Activated gamma-delta T cell treated with Interleukin-2 at 50 U/mL for 16 hours (primary cell): ENCODE results near the gene LUC7L2.
"Not testable (repeated sequence)": the region's sequence is repeated elsewhere in the genome, so short reads cannot be mapped to it uniquely, and the experiment has no call there.

Experiments
- DNase-seq: peaks from one replicate; pipeline ENCODE4 v3.0.0-alpha.2; 2020

The LUC7L2 gene

DNA sequence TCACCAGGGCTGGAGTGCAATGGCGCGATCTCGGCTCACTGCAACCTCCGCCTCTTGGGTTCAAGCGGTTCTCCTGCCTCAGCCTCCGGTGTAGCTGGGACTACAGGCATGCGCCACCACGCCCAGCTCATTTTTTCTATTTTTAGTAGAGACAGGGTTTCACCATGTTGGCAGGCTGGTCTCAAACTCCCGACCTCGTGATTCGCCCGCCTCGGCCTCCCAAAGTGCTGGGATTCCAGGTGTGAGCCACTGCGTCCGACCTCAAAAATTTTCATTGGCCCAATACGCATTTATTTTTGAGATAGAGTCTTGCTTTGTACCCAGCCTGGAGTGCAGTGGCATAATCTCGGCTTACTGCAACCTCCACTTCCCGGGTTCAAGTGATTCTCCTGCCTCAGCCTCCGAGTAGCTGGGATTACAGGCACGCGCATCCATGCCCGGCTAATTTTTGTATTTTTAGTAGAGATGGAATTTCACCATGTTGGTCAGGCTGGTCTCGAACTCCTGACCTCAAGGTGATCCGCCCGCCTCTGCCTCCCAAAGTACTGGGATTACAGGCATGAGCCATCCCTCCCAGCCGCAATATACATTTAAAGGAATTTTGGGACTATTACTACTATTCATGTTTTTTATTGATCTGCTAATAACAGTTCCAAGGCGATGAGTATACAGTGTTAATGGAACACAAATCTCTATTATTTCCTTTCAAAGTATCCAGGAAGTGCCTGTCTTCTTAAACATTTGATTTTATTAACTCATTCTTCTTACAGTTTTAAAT lies 1.8 kb upstream of the LUC7L2 start:
- DNase-seq = not testable (repeated sequence)

DNA sequence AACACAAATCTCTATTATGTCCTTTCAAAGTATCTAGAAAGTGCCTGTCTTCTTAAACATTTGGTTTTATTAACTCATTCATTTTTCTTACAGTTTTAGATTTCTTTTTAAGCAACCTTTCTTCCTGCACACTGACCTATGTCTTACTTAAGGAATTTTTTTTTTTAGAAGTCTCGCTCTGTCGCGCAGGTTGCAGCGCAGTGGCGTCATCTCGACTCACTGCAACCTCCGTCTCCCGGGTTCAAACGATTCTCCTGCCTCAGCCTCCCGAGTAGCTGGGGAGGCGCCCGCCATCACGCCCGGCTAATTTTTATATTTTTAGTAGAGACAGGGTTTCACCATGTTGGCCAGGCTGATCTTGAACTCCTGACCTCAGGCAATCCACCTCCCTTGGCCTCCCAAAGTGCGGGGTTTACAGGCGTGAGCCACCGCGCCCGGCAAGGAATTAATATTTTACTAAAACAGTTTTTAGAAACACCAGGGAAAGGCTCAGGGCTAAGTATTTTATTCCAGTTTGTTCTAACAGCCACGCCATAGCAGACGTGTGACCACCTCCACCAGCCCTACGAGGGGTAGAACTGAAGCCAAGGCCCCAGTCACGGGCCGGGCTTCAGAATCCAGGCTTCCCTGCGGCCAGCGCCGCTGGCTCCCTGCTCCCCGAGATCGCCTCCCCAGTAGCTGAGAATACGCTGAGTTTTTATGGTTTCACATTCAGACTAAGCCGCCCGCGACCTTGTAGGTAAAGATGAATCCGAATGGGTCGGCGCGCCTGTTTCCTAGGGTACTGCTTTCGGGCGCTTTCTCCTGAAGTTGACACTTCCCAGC lies 941 bp upstream of the LUC7L2 start:
- no peak for DNase-seq

DNA sequence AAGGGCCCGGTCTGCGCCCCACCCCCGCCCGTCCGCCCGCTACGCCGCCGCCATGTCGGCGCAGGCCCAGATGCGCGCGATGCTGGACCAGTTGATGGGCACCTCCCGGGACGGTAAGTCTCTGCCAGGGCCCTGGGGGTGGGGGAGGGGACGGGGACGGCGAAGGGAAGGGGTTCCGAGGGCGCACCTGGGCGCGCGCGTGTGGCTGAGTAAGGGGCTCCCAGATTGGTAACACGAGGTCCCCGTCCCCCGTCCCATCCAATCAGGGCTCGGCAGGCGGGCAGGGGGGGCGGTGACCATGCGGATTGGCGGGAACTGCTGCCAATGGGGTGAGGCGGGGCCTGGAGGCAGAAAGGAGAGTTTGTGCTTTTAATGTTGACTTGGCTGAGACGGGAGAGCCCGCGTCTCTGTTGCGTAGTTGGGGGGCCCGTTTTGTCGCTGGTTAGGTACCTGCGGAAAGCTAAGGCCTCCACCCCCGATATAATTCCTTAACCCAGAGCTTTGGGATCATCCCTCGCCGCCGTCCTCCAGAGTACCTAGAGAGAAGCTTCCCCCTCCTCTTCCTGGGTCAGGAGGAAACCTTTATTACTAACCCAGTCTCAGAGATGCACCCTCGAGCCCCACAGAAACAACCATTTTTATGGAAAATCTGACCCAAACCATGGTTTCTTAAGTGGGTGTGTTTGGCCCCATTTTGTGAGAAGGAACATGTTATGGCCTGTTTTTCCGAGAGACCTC lies 685 bp downstream of the LUC7L2 start:
- DNase-seq = peak; percentile 97

DNA sequence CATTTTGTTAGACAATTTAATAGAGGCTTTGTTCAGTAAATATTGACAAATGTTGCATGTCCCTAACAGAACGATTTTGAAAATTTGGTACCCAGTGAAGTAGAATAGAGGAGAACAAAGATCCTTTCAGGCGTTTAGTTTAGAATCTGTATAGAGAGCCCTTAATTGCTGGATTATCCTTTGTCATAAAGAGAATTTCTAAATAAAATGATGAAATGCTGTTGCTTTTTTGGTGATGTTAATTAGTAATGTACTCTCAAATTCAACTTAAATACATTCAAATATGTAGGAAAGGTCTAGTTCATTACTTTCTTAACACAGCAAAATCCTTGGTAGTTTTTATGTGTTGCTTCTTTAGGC lies 1.2 kb downstream of the LUC7L2 start:
- no peak for DNase-seq

DNA sequence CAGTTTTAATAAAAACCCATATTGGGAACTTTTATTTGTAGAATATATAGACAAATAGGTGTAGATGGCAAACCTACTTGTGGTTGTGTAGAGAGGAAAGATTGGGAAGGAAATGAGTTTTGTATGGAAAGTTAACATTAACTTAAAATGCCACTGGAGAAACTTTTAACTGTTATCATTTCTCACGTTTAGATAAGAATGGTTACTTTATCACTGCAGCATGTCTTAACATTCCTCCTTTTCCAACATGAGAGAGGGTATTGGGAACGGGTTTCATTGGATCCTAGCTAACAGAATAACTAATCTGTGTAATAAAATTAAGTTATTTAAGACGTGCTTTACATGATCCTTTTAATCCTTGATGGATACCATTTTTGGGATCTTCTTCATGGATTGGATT lies 1.8 kb downstream of the LUC7L2 start:
- no peak for DNase-seq

DNA sequence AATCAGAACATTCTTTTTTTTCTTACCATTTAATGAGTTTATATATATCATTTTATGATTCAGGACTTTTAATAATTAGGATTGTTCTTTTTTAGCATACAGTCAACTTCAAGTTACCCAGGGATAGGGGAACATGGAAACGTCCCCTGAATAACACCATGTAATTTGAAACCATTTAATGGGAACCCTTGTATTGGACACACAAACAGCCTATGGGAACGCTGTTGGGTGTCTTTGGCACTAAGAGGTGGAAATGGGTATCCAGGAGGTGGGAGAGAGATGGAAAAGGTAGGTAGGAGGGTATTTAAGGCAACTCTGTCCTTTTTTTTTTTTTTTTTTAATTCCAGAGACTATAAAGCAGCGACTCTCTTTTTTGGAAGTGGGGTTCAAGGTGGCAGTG lies 2.6 kb downstream of the LUC7L2 start:
- DNase-seq = no peak

DNA sequence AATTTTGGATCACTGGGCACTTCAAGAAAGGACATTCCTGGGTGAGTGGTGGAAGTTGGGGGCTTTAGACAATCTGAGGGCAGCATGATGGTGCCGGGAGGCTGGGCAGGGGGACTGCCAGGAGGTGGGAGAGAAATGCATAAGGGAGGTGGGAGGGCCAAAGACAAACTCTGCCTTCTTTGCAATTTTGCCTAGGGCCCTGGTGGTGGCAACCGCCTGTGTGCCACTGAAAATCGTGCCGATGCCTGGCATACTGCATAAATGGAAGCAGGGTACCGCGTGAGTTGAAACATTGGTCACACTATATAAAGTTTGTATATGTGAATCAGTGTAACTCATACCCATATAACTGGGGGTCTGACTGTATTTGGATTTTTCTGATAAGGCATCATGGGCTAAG lies 3.3 kb downstream of the LUC7L2 start:
- no peak for DNase-seq

DNA sequence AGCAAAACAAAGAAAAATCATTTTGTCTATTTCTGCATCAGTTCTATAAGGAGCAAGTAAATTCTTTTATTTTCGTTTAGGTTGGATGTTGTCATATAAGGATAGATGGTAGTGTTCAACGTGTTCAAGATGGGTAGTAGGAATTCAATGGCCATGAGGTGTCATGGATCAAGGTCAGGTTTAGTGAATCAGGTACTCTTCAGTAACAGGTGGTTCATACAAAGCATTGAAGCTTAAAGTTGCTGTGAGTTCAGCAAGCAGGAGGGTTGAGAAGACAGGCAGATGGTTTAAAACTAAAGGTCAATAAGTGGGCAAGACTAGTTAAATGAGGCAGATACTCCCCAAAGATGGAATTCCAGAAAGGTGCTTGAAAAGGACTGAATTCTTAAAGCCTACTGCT lies 5.6 kb downstream of the LUC7L2 start:
- DNase-seq = no peak

DNA sequence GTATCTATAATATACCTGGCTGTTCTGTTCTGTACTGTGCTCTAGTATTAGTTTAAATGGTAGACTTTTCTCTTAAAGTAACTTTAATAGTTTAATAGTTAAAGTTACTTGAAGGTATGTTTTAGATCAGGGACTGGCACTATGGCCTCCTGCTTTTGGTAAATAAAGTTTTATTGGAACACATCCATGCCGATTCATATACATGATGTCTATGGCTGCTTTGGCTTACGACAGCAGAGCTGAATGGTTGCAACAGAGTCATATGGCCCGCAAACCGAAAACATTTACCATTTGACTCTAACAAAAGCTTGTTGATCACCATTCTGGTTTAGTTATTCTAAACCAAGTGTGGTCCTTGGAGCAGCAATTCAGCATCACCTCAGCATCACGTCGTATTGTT lies 6.7 kb downstream of the LUC7L2 start:
- no peak for DNase-seq

DNA sequence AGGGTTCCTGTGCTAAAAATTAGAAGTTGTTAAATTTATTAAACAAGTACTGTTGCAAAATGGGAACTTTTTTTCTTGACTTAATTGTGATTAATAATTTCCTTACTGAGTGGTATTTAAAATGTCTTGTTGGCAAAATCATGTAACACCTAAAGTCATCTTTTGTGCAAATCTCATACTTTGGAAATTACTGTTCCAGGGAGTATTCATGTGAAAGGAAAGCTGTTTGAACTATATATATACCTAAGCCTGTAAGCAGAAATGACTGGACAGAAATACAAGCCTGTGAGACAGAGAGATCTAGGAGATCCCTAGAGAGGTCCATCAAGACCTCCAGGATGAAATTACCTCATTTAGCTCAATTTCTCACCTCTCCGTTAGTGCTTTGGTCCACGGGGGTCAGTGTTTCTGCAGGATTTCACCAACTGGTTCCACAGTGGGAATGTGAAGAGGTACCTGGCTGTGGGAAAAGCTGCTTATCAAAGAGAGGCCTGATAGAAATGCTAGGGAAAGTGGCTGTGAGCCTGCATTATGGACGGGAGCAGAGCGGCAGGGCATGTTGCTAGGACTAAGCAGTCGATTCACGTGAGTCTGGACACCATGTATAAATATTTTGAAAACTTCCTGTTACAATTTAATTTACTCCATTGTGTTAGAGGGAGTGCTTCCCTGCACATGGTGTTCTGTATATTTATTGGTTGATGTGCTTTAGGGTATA lies 7.9 kb downstream of the LUC7L2 start:
- DNase-seq = no peak

DNA sequence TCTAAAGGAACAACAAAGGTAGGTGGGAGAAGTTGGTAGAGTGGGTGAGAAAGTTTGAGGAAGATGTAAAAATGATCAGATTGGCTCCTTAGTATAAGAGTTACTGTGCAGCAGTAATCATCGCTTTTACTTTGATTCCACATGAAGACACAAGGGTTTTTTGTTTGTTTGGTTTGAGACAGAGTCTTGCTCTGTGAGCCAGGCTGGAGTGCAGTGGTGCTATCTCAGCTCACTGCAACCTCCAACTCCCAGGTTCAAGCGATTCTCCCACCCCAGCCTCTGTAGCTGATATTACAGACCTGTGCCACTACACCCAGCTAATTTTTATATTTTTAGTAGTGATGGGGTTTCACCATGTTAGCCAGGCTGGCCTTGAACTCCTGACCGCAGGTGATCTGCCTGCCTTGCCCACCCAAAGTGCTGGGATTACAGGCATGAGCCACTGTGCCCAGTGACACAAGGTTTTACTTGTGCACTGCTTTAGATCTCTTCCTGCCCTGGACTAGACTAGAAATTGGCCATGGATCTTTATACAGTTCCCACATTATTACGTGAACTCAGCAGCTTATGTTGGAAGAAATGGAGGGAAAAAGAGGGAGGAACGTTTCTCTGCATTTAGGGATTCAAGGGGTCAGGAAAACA lies 10.7 kb downstream of the LUC7L2 start:
- no peak for DNase-seq

DNA sequence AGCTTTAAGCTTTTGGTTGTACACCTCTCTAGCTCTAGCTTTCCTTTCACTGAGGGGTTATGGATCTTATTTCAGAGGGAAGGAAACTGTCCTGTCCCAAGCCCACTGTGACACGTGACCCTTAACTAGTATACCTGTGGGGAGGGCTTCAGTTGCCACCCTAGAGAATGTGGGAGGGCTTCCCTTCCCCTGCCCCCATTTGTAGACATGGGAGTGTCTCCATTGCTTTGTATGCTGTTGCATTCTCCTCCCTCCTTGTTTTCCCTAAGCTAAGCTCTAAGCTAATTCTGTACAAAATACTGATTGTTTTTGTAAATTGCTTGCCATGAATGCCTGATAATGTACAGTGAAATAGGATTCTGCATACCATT lies 11.2 kb downstream of the LUC7L2 start:
- no peak for DNase-seq

DNA sequence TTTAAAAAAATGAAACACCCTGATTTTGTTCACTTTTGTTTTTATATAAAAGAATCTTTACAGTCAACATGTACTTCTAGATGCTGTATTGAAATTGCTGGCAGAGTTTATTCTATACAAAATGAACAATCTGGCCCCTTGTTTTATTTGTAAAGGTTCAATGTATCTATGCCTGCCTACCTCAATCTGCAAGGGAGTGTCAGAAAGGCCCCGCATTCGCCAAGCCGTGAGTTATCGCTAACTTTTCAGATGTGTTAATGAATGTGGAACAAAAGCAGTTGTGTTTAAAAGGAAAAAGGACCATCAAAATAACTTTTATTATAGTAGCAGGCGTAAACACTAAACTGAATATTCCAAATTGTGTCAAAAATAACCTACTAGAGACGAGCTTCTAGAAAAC lies 14.6 kb downstream of the LUC7L2 start:
- DNase-seq = no peak

DNA sequence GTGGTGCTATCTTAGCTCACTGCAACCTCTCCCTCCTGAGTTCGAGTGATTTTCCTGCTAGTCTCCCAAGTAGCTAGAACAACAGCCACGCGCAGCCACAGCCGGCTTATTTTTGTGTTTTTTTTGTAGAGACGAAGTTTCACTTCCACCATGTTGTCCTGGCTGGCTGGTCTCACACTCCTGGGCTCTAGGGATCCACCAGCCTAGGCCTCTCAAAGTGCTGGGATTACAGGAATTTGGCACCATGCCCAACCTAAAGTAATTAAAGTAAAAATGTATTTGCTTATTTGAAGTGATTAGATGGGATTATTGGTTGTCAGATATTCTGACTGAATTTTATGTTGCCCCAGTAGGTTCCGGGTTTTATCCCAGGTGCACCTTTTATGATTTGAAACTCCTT lies 22.7 kb downstream of the LUC7L2 start:
- no peak for DNase-seq

DNA sequence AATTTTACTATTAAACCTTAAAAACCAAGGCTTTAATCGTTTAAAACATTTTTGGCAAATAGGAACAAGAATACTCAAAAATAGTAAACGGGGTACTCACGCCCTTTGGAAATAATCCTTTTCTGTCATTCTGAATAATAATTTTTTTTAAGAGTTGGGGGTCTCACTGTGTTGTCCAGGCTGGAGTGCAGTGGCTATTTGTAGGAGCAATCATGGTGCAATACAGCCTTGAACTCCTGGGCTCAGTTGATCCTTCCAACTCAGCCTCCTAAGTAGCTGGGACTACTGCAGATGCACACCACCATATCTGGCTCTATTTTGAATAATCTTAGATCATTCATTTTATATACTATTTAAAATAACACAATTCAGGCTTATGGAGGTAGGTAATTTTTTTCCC lies 24.9 kb downstream of the LUC7L2 start:
- no peak for DNase-seq

DNA sequence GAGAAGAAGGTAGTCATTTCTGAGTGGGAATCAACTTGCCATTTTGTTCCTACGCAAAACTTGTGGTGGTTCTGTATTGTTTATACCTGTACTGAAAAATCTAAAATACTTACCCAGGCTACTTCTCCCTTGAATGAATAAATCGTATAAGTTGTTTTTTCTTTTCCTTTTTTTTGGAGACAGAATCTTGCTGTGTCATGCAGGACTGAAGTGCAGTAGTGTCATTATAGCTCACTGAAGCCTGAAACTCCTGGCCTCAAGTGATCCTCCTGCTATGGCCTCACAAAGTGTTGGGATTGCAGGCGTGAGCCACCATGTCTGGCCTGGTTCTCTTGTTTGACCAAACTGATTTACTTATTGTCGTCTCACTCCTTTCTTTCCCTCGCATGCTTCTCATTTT lies 27.9 kb downstream of the LUC7L2 start:
- no peak for DNase-seq

DNA sequence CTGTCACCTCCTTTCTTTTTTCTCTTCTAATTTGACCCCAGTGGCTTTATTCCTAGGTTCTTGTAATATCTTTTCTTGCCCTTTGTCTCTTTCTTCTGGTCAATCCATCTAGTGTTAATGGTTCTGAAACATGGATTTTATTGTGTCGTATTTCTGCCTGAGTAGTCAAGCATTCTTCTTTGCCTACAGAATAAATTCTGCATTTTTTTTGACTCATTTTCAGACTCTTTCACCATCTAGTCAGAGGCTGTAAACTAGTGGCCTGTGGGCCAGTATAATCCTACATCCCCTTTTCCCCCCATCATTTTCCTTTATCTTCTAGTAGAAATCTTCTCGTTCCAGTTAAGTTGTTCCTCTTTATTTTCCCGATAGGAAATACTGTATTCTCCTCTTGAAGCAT lies 29.4 kb downstream of the LUC7L2 start:
- DNase-seq = no peak

DNA sequence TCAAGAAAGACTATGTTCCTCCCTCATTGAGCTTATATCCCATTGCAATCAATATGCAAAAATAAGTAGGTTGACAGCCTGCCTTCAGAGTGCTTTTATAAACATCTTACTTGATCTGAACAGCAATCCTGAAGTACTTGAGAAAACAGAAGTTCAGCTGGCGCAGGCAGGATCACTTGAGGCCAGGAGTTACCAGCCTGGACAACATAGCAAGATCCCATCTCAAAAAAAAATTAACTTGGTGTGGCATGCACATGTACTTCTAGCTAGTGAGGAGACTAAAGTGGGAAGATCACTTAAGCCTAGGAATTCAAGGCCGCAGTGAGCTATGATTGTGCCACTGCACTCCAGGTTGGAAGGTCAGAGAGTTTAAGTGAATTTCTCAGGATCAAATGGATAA lies 30.1 kb downstream of the LUC7L2 start:
- no peak for DNase-seq

DNA sequence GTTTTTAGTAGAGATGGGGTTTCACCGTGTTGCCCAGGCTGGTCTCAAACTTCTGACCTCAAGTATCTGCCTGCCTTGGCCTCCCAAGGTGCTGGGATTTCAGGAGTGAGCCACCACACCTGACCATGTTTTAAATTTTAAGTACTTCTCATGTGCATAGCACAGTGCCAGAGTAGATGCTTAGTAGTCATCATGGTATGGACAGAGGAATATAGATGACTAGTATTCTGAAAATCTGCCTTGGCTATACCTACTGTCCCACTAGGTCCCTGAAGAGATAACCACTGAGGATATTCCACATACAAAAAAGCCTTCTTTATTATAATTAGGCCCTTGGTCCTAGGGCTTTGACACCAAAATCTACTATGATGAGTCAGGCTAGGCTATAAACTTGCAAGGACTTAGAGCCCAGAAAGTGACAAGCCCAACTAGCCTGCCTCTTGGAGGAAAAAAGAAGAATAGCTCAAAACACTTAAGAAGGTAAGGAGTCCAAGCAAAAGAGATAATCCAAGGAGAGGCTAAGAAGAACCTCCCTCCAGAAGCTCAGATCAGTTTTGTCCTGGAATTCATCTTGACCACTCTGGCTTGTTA lies 34.0 kb downstream of the LUC7L2 start:
- no peak for DNase-seq

DNA sequence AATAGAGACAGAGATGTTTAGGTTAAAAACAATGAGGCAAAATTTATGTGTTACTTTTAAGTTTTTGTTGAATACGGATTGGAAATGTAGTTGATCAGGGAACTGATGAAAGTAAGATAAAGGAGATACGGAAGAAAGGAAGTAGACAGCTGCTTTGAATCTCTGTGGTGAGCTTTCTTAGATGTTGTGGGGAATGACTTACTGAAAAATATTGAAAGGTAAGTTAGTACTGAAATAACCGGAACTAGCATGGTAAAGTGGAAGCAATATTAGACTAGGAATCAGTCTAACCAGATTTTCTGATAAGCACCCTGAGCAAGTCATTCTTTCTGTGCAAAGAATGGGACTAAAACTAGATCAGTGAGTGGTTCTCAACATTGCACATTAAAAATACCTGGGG lies 34.8 kb downstream of the LUC7L2 start:
- DNase-seq = no peak

DNA sequence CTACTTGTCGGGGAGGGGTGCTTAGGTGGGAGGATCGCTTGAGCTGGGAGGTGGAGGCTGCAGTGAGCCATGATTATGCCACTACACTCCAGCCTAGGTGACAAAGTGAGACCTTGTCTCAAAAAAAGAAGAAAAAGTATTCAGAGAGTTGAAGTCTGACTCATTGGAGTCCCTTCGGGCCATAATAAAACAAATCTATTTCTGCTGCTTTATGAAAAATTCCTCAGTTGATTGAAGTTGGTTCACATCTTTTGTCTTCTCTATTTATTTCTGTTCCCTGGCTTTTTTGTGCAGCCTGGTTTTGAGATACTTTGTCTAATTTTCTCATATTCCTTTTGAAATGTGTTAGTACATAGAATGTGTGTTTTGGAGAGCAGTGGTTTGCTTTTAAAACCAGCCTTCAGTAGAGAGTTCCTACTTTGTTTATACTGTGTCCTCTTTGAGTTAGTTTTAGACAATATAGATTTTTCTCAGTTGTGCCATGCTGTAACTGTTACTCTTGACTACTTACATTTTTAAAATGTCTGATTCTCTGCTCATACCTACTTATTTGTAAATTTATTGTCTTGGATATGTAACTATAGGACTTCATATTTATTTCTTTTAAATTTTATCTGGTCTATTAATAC lies 36.7 kb downstream of the LUC7L2 start:
- DNase-seq = no peak

DNA sequence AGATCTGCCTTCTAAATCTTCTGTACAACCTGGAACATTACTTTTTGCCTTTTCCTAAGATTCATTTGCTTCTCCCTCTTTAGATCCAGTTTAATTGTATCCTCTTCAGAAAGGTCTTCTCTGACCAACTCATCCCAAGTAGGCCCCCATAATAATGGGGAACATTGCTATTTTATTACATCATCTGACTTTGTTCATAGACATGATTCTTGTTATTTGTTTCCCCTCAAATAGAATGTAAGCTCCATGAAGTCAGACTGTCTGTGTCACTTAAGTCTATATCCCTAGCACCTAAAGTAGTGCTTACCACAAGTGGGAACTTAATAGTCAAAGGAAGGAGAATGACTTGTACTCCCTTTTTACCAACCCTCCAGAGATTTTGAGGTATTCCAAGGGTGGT lies 37.5 kb downstream of the LUC7L2 start:
- DNase-seq = no peak
